Globus pallidus (tissue), 1 donor: ENCODE measurements around the gene ZNF410.

ENCODE experiments used
- DNase-seq: peaks from one replicate; pipeline ENCODE4 v3.0.0-alpha.2; 2015; ENCODE audit warnings: low spot score

Gene ZNF410

DNA sequence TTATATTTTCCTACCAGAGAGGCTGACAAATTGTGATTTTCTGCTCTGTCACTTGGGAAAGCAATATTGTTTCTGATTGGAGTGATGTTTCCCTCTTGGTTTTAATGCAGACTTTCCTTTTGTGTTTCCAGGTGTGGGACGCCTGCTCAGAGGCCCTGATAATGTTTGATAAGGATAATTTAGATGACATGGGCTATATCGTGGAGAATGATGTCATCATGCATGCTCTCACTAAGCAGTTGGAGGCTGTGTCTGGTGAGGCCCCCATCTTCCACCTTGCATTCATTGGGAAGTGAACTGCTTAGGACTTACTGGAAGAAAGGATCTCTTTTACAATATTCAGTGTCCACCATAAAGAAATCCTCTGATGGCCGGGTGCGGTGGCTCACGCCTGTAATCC is 69.0 kb downstream of the ZNF410 start:
- no peak for DNase-seq

DNA sequence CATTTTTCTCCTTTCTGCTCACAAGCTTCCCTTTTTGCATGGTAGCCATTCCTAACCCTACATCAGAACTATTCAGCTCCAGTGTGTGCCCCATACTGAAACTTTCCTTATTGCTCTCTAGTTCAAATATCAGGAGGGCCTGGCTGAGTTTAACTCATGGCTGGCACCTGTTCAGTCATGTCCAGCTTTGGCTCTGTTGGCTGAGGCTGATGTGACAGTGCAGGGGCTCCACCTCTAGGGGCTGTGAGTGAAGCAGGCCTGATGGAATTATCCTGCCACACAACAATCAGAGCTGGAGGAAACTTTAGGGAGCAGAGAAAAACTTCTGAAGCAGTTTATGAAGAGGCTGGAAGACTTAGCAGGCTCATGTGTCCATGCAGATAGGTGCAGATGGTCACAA is 71.9 kb downstream of the ZNF410 start:
- DNase-seq = no peak

DNA sequence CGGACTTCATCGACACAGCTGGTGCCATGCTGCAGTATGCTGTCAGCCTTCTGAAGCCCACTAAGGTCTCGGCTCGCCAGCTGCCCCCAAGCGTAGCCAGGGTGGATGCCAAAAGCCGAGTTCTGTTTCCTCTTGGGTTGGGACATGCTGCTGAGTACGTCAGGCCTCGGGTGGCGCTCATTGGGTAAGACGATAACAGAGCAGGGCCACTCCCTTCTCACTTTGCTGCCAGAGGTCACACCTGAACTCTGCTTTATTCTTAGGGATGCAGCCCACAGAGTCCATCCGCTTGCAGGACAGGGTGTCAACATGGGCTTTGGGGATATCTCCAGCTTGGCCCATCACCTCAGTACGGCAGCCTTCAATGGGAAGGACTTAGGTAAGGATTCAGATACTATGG is 74.5 kb downstream of the ZNF410 start:
- no peak for DNase-seq

DNA sequence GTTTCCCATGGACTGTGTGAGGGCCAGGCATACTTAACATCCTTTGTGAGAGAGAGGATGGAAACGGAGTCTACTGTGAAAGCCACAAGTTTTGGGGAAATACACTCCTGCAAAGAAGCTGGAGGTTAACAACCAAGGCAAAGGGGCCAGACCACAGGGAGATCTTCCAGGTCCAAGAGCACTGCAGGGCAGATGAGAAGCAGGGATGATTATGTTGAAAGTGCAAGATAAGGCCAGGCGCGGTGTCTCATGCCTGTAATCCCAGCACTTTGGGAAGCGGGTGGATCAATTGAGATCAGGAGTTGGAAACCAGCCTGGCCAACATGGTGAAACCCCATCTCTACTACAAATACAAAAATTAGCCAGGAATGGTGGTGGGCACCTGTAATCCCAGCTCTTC is 78.6 kb downstream of the ZNF410 start:
- no peak for DNase-seq

DNA sequence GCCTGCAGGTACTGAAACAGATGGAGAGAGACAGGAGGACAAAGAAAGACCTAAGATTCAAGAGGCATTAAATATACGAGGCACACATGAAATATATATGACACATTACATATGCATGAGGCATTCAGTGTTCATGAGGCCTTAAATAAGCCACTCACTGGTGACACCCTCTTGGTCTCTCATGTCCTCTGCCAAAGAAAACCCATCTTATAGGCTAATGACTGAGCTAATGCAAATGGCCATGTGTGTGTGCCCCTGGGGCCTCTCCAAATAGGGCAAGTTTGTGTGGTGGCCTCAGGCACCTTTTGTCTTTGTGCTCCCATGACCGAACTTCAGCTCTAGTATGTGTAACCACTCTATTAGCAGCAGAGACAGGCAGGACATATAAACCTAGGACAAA is 82.2 kb downstream of the ZNF410 start:
- no peak for DNase-seq

DNA sequence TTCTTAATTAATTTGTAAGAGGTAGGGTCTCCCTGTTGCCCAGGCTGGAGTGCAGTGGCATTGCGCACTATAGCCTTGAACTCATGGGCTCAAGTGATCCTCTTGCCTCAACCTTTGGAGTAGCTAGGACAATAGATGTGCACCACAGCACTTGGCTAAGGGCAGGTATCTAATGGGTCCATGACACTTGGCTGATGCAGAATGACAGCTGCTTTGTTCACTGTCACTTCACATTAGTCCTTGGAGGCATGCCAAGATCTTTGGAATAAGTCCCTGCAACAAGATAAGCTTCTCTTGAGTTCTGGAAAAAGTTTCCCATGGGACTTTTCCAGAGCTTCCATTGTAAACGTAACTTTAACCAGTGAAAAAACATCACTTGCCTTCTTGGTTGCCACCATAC is 86.8 kb downstream of the ZNF410 start:
- DNase-seq = no peak

DNA sequence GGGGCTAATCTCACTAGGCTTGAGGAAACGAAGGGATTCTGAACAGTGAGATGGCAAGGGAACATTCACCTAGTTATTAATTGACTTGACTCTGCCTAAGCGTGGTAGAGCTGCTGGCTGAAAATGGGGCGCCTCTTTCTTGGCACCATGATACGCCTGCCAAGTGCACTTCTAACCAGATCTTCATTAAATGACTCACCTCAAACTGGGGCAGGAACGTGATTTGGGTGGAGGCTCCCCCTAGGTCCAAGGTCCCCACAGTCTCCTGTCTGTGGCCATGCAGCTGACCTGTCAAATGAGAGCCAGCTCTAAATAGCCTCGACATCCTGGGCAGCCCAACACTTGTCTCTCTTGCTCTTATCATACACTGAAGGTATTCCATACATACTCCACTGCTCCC is 89.5 kb downstream of the ZNF410 start:
- no peak for DNase-seq

DNA sequence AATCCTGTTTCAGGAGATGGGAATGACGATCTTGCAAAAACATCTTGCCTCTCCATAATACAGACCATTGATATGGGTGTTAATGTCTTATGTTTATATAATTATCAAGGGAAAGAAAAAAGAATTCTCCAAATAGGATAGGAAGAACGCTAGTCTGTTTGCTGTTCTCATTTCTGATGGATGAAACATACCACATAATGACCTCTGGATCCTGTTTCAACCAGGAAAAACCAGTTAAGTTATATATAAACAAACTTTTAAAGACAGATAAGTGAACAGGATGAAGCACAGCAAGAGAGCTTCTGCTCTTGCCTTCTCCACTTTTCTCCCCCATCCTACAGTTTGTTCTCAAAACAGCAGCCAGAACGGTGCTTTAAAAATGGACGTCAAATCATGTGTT is 91.2 kb downstream of the ZNF410 start:
- no peak for DNase-seq
